ENCODE data around the gene USP34. TPM values are rescaled to one million over a fixed set of nuclear protein-coding genes. Genes with fewer than 3 reads are reported as not detected.

USP34 gene
- total RNA-seq, 1 experiment from 2014 or later, result 76.3 TPM

DNA sequence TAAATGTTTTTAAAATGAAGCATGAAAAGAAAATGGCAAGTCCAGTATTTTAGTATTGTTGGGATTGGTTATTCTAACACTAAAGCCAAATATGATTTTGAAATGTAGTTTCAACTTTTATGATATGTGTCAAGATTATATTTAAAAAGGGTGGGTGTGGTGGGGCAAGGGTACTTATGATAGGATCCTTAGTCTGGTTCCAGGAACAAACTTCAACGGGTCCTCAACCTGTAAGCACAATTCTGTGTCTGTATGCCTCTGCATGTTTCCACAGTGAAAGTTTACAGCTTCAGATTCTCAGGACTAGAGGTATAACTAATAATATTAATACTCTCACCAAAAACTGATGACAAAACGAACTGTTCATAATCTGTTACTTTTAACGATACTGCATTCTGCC lies 5.8 kb downstream of the USP34 start:
- Histone ChIP-seq H3K9me2 (ENCODE audit: insufficient read depth) (no peaks in the 10 kb centered on the region), H3K9me3 (ENCODE audit: control insufficient read depth in 1 of 2, insufficient read depth in 1 of 2, low read depth in 1 of 2, low read length in 2 of 2) (no peaks in the 10 kb centered on the region), H3K27me3 (ENCODE audit: insufficient read depth, low read length) (no peaks in the 10 kb centered on the region), H3K9ac (ENCODE audit: low read length) (peak overlapping the region; percentile 57), H3K36me3 (ENCODE audit: control insufficient read depth in 1 of 2, insufficient read depth in 2 of 2, low read length in 2 of 2) (peaks cover 0 to 6% of the 10 kb centered on the region in 2 experiments; a peak in 1 of 4 replicates), H3K79me2 (ENCODE audit: insufficient read depth, low read length) (peaks cover 99% of the 10 kb centered on the region), H3K4me2 (ENCODE audit: low read length) (peak overlapping the region; percentile 72), H3K4me1 (ENCODE audit: control insufficient read depth in 1 of 2, insufficient read depth in 2 of 2, low read length in 2 of 2) (peaks cover 29 to 60% of the 10 kb centered on the region in 2 experiments), H4K20me1 (ENCODE audit: insufficient read depth) (peaks cover 4% of the 10 kb centered on the region), H3K4me3 (replicated peaks in 1 of 2; ENCODE audit: low read depth in 1 of 2, low read length in 2 of 2) (peak overlapping the region in 1 of 2 experiments; percentile 38; a peak in 3 of 4 replicates), H3K27ac (ENCODE audit: low read depth, low read length) (peak overlapping the region; percentile 74; the same call in 1 of the 2 replicates), H2AFZ (ENCODE audit: low read depth, low read length, poor library complexity, severe bottlenecking) (no peak overlapping the region)
- TF ChIP-seq JUND (IDR thresholded peaks at IDR 0.05), result no peak
- TF ChIP-seq SRF (IDR thresholded peaks at IDR 0.05; ENCODE audit: low read depth), result no peak
- no peak for TF ChIP-seq CEBPB (IDR thresholded peaks at IDR 0.05; ENCODE audit: low read depth)
- TF ChIP-seq ZNF274 (IDR thresholded peaks at IDR 0.05; ENCODE audit: low read depth, low read length), result no peak
- no peak for TF ChIP-seq SP1 (IDR thresholded peaks at IDR 0.05; ENCODE audit: low read depth)
- no peak for TF ChIP-seq EZH2 (IDR thresholded peaks at IDR 0.05)
- TF ChIP-seq, protein P1, sequence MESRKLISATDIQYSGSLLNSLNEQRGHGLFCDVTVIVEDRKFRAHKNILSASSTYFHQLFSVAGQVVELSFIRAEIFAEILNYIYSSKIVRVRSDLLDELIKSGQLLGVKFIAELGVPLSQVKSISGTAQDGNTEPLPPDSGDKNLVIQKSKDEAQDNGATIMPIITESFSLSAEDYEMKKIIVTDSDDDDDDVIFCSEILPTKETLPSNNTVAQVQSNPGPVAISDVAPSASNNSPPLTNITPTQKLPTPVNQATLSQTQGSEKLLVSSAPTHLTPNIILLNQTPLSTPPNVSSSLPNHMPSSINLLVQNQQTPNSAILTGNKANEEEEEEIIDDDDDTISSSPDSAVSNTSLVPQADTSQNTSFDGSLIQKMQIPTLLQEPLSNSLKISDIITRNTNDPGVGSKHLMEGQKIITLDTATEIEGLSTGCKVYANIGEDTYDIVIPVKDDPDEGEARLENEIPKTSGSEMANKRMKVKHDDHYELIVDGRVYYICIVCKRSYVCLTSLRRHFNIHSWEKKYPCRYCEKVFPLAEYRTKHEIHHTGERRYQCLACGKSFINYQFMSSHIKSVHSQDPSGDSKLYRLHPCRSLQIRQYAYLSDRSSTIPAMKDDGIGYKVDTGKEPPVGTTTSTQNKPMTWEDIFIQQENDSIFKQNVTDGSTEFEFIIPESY (IDR thresholded peaks at IDR 0.05; ENCODE audit: extremely low read depth, insufficient replicate concordance, low read length), result no peak
- BruUV-seq (replicated peaks), result no TSS peak
- POLR2A ChIA-PET, result no interaction called here
- ATAC-seq (no peak), DNase-seq (ENCODE audit: low read depth, low spot score) (no peak)
- RAD21 ChIA-PET (ENCODE audit: low non-redundant PET in 1 of 2, low total read pairs in 2 of 2, uncharacterized antibody in 2 of 2, unreplicated experiment in 2 of 2), result no interaction called here
- intact Hi-C loops (cut with micrococcal nuclease), result no loop called here
- CTCF ChIA-PET, result no interaction called here

DNA sequence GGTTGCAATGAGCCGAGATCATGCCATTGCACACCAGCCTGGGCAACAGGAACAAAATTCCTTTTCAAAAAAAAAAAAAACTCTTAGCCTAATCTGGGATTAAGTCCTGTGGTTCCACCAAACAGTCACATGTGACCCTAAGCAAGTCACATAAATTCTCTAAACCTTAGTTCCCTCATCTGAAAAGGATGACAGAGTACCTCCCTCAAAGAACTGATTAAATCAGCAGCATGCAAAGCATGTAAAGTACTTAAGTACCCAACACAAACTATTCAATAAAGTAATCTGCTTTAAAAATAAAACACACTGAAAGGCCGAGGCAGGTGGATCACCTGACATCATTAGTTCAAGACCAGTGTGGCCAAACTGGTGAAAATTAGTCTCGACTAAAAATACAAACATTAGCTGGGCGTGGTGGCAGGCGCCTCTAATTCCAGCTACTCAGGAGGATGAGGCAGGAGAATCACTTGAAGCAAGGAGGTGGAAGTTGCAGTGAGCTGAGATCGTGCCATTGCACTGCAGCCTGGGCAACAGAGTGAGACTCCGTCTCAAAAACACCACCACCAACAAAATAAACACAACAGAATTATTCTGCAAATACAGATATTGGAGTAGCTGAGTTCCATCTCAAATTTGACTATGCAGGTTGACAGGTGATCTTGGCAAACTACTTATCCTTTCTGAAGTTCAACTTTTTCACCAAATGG lies 7.0 kb downstream of the USP34 start:
- no peak for ATAC-seq
- H3K9me3 ChIP-seq (ENCODE audit: control insufficient read depth in 1 of 2, insufficient read depth in 1 of 2, low read depth in 1 of 2, low read length in 2 of 2), result no peaks in the 10 kb centered on the region
- intact Hi-C loops (cut with micrococcal nuclease), result no loop called here
- no peak for DNase-seq (ENCODE audit: low read depth, low spot score)
- RAD21 ChIA-PET (ENCODE audit: low non-redundant PET in 1 of 2, low total read pairs in 2 of 2, uncharacterized antibody in 2 of 2, unreplicated experiment in 2 of 2), result no interaction called here
- H3K27ac ChIP-seq (ENCODE audit: low read depth, low read length), result no peak overlapping the region
- H3K9ac ChIP-seq (ENCODE audit: low read length), result no peak overlapping the region
- POLR2A ChIA-PET, result no interaction called here
- peaks cover 31 to 63% of the 10 kb centered on the region in 2 experiments for H3K4me1 ChIP-seq (ENCODE audit: control insufficient read depth in 1 of 2, insufficient read depth in 2 of 2, low read length in 2 of 2)
- CTCF ChIA-PET, result no interaction called here
- H3K36me3 ChIP-seq (ENCODE audit: control insufficient read depth in 1 of 2, insufficient read depth in 2 of 2, low read length in 2 of 2), result peaks cover 0 to 6% of the 10 kb centered on the region in 2 experiments; a peak in 1 of 4 replicates
- H3K4me3 ChIP-seq (replicated peaks in 1 of 2; ENCODE audit: low read depth in 1 of 2, low read length in 2 of 2), result no peak overlapping the region
- H4K20me1 ChIP-seq (ENCODE audit: insufficient read depth), result no peaks in the 10 kb centered on the region; the same call in 1 of the 2 replicates
- H3K4me2 ChIP-seq (ENCODE audit: low read length), result no peak overlapping the region
- BruUV-seq (replicated peaks), result no TSS peak
- no peaks in the 10 kb centered on the region for H3K9me2 ChIP-seq (ENCODE audit: insufficient read depth)
- no peaks in the 10 kb centered on the region for H3K27me3 ChIP-seq (ENCODE audit: insufficient read depth, low read length)
- peaks cover 99% of the 10 kb centered on the region for H3K79me2 ChIP-seq (ENCODE audit: insufficient read depth, low read length)
- TF ChIP-seq TCF7L2 (IDR thresholded peaks at IDR 0.05; ENCODE audit: borderline replicate concordance, extremely low read depth, insufficient read depth, insufficient read length) (no peak), ELF1 (IDR thresholded peaks at IDR 0.05; ENCODE audit: borderline replicate concordance, low read depth) (no peak), JUND (IDR thresholded peaks at IDR 0.05) (no peak), CBX3 (IDR thresholded peaks at IDR 0.05; ENCODE audit: low read depth) (no peak), SIN3A (IDR thresholded peaks at IDR 0.05; ENCODE audit: low read depth) (no peak)
- TF ChIP-seq, protein P2, sequence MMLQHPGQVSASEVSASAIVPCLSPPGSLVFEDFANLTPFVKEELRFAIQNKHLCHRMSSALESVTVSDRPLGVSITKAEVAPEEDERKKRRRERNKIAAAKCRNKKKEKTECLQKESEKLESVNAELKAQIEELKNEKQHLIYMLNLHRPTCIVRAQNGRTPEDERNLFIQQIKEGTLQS (IDR thresholded peaks at IDR 0.05), result no peak
- TF ChIP-seq, protein P1 (IDR thresholded peaks at IDR 0.05; ENCODE audit: extremely low read depth, insufficient replicate concordance, low read length), result no peak
- TF ChIP-seq, protein P3, sequence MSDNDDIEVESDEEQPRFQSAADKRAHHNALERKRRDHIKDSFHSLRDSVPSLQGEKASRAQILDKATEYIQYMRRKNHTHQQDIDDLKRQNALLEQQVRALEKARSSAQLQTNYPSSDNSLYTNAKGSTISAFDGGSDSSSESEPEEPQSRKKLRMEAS (IDR thresholded peaks at IDR 0.05), result no peak
- H2AFZ ChIP-seq (ENCODE audit: low read depth, low read length, poor library complexity, severe bottlenecking), result no peak overlapping the region

Data from HCT116 (cell line).